GM23338 (cell line): Measurements from ENCODE around the gene SDC1. TPM values are rescaled to one million over a fixed set of nuclear protein-coding genes. Genes with fewer than 3 reads are reported as not detected.

Experiments
- ATAC-seq: fragments of 200-7000 bp; cut with Tn5 transposase; 3 replicates; pipeline ENCODE4 v1.9.1; 2020
- DNase-seq: peaks from one replicate; pipeline ENCODE4 v3.0.0-alpha.2; 2015; ENCODE audit warnings: low spot score
- H2AFZ ChIP-seq: fragments of 200-600 bp; sonication (generic); 2 replicates; pipeline ENCODE4 v1.8.0; 2016; ENCODE audit warnings: antibody characterized with exemption, mild to moderate bottlenecking, moderate library complexity
- H3F3A ChIP-seq: fragments of 200-600 bp; sonication (generic); replicated peaks from 2 replicates; pipeline ENCODE4 v1.8.0; 2017; ENCODE audit warnings: antibody characterized with exemption, mixed run types, low read depth
- H3K27ac ChIP-seq: fragments of 200-600 bp; sonication (generic); 2 replicates; pipeline ENCODE4 v1.6.1; 2016; ENCODE audit warnings: low read depth
- H3K27me3 ChIP-seq: fragments of 200-600 bp; sonication (generic); 2 replicates; pipeline ENCODE4 v1.8.0; 2016; ENCODE audit warnings: mild to moderate bottlenecking, mixed run types, moderate library complexity; ENCODE audit not compliant: insufficient read depth
- H3K36me3 ChIP-seq: fragments of 200-600 bp; sonication (generic); 2 replicates; pipeline ENCODE4 v1.8.0; 2016; ENCODE audit warnings: mild to moderate bottlenecking; ENCODE audit not compliant: insufficient read depth
- H3K4me1 ChIP-seq: fragments of 200-600 bp; sonication (generic); 2 replicates; pipeline ENCODE4 v1.8.0; 2016; ENCODE audit warnings: mild to moderate bottlenecking, moderate library complexity; ENCODE audit not compliant: insufficient read depth
- H3K4me2 ChIP-seq: fragments of 200-600 bp; sonication (generic); 2 replicates; pipeline ENCODE4 v1.7.1; 2017; ENCODE audit warnings: mixed run types
- H3K4me3 ChIP-seq: fragments of 200-600 bp; sonication (generic); 2 replicates; pipeline ENCODE4 v1.6.1; 2016; ENCODE audit warnings: mixed run types
- H3K79me2 ChIP-seq: fragments of 200-600 bp; sonication (generic); replicated peaks from 2 replicates; pipeline ENCODE4 v1.8.0; 2017; ENCODE audit warnings: mild to moderate bottlenecking; ENCODE audit not compliant: insufficient read depth
- H3K9me2 ChIP-seq: fragments of 200-600 bp; sonication (generic); 2 replicates; pipeline ENCODE4 v1.8.0; 2017; ENCODE audit not compliant: insufficient read depth
- H4K20me1 ChIP-seq: fragments of 200-600 bp; sonication (generic); replicated peaks from 2 replicates; pipeline ENCODE4 v1.8.0; 2017; ENCODE audit warnings: mild to moderate bottlenecking; ENCODE audit not compliant: insufficient read depth
- H3K27ac Mint-ChIP-seq: 2 replicates; pipeline ENCODE4 v1.8.0; 2020; ENCODE audit warnings: inconsistent platforms, mild to moderate bottlenecking, moderate library complexity, mixed read lengths
- H3K27me3 Mint-ChIP-seq: 3 replicates; pipeline ENCODE4 v1.8.0; 2022; ENCODE audit warnings: low read depth, mild to moderate bottlenecking, moderate library complexity, mixed read lengths, inconsistent platforms; ENCODE audit not compliant: insufficient read depth, poor library complexity
- H3K36me3 Mint-ChIP-seq: 3 replicates; pipeline ENCODE4 v1.8.0; 2021; ENCODE audit warnings: low read depth, mild to moderate bottlenecking, inconsistent platforms, moderate library complexity, mixed read lengths
- H3K4me1 Mint-ChIP-seq: 3 replicates; pipeline ENCODE4 v1.8.0; 2020; ENCODE audit warnings: mild to moderate bottlenecking, inconsistent platforms, mixed read lengths
- H3K4me3 Mint-ChIP-seq: 3 replicates; pipeline ENCODE4 v1.8.0; 2021; ENCODE audit warnings: moderate library complexity, mild to moderate bottlenecking, inconsistent platforms, mixed read lengths
- H3K9me3 Mint-ChIP-seq: 3 replicates; pipeline ENCODE4 v1.8.0; 2020; ENCODE audit warnings: moderate library complexity, mild to moderate bottlenecking, inconsistent platforms, mixed read lengths
- CREB1 ChIP-seq: fragments of 250-450 bp; sonication (Bioruptor Pico); IDR thresholded peaks from 2 replicates; pipeline ENCODE4 v1.5.0; 2020; ENCODE audit warnings: low read depth, mild to moderate bottlenecking, moderate library complexity
- EZH2 ChIP-seq: fragments of 200-600 bp; sonication (generic); IDR thresholded peaks from one replicate; pipeline ENCODE4 v1.8.0; 2017; ENCODE audit warnings: antibody characterized with exemption, mild to moderate bottlenecking, low read depth; ENCODE audit not compliant: unreplicated experiment
- EZH2phosphoT487 ChIP-seq: fragments of 200-600 bp; sonication (generic); IDR thresholded peaks from one replicate; pipeline ENCODE4 v1.8.1; 2018; ENCODE audit warnings: antibody characterized with exemption; ENCODE audit not compliant: unreplicated experiment
- JUNB ChIP-seq: IDR thresholded peaks from one replicate; pipeline ENCODE4 v1.6.1; 2016; ENCODE audit warnings: antibody characterized with exemption; ENCODE audit not compliant: unreplicated experiment
- NANOG ChIP-seq: IDR thresholded peaks from 2 replicates; pipeline ENCODE4 v1.6.1; 2016; ENCODE audit warnings: antibody characterized with exemption, borderline replicate concordance
- POLR2AphosphoS5 ChIP-seq: IDR thresholded peaks from 2 replicates; pipeline ENCODE4 v1.6.1; 2016; ENCODE audit warnings: antibody characterized with exemption, low read depth
- STAT1 ChIP-seq: IDR thresholded peaks from one replicate; pipeline ENCODE4 v1.6.1; 2016; ENCODE audit warnings: antibody characterized with exemption; ENCODE audit not compliant: unreplicated experiment
- ZNF114 ChIP-seq: fragments of 250-450 bp; sonication (Bioruptor Pico); IDR thresholded peaks from 2 replicates; pipeline ENCODE4 v1.5.0; 2020; ENCODE audit warnings: mild to moderate bottlenecking, moderate library complexity
- ZNF331 ChIP-seq: fragments of 250-450 bp; sonication (Bioruptor Pico); IDR thresholded peaks from 2 replicates; pipeline ENCODE4 v1.5.0; 2020; ENCODE audit warnings: low read depth, mild to moderate bottlenecking, moderate library complexity
- polyA plus RNA-seq: library from polyadenylated mRNA; unstranded; fragments of >200 nt; fragmentation: Nextera tagmentation; extraction: Ambion mirVana; gene quantifications from 2 replicates; pipeline ENCODE4 v1.2.1, GENCODE V29; 2016
- total RNA-seq: library from RNA; depleted of rRNA; stranded (reverse); fragments of >200 nt; shearing (Covaris generic); gene quantifications from 2 replicates; pipeline ENCODE4 v1.2.3, GENCODE V29; 2014
- TF ChIP-seq, protein P1 (sequence below): IDR thresholded peaks from one replicate; pipeline ENCODE4 v1.6.1; 2018; ENCODE audit warnings: antibody characterized with exemption; ENCODE audit not compliant: unreplicated experiment
- TF ChIP-seq, protein P2 (sequence below), 2 experiments: fragments of 200-600 bp in 1 of 2; sonication (generic) in 1 of 2; conservative IDR thresholded peaks; 2 replicates each; pipeline versions ENCODE4 v1.5.1 to v1.6.1; 2016 to 2017; ENCODE audit warnings: antibody characterized with exemption in 2 of 2, low read depth in 2 of 2, mild to moderate bottlenecking in 2 of 2, moderate library complexity in 1 of 2
- TF ChIP-seq, protein P3 (sequence below): fragments of 250-450 bp; sonication (Bioruptor Pico); IDR thresholded peaks from 2 replicates; pipeline ENCODE4 v1.5.0; 2020; ENCODE audit warnings: mild to moderate bottlenecking, moderate library complexity
- TF ChIP-seq, protein P4 (sequence below): IDR thresholded peaks from 2 replicates; pipeline ENCODE4 v1.6.1; 2016; ENCODE audit warnings: antibody characterized with exemption

The SDC1 gene
- total and polyA plus RNA-seq, 2 experiments from 2014 or later = 16.6 to 43.0 TPM

DNA sequence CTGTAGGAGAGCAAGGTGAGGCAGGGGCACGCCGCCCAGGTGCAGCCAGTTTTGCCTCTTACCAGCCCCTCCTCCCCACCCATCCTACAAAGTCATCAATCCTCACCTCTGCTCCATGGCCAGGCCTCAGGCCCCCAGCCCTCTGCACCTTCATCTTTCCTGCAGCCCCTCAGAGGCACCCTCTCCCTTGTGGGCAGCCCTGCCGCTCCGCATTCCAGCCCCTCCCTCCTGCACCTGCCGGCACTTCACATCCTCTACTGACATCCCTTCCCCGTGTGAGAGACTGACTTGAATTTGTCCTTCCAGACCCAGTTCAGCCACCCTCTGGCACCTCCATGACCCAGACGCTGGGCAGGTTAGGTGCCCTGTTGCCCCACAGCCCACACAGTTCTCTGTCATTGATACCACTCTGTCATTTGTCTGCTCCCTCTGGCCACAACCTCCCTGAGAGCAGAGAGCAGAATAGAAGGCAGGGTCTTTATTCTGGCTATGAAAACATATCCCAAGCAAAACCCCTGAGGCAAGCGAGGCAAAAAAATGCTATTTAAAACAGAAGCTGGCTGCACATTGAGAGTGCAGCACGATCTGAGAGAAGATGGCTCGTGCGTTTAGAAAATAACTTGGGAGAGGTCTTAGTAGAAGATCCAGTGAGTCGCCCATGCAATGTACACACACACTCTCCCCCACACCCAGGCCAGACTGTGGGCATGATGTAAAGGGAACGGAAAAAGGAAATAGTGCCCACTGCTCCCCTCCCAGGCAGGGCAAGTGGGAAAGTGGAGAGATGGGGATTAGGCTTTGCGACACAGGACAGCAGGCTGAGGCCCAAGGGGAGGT is 25.9 kb downstream of the SDC1 start:
- ATAC-seq = peak; percentile 68
- Histone ChIP-seq H3K79me2 (no peaks in the 10 kb centered on the region), H3K4me3 (no peak overlapping the region), H2AFZ (no peak overlapping the region), H3F3A (0 out of 2 replicates have a peak, but pooled peaks cover 3% of the 10 kb centered on the region), H3K27ac (no peak overlapping the region), H3K4me2 (no peak overlapping the region), H3K9me2 (no peaks in the 10 kb centered on the region), H3K4me1 (no peaks in the 10 kb centered on the region), H4K20me1 (peaks cover 2% of the 10 kb centered on the region; the same call in 1 of the 2 replicates), H3K36me3 (peaks cover 7% of the 10 kb centered on the region), H3K27me3 (no peaks in the 10 kb centered on the region)
- Mint-ChIP-seq H3K27ac (no peak overlapping the region), H3K4me1 (peaks cover 8% of the 10 kb centered on the region), H3K4me3 (no peak overlapping the region), H3K36me3 (peaks cover 35% of the 10 kb centered on the region), H3K9me3 (no peaks in the 10 kb centered on the region), H3K27me3 (peaks cover 7% of the 10 kb centered on the region)
- peak; percentile 50 for DNase-seq
- TF ChIP-seq ZNF331 (CRISPR knock-in tag) (no peak), CREB1 (CRISPR knock-in tag) (no peak), STAT1 (no peak), NANOG (no peak), EZH2 (no peak), ZNF114 (CRISPR knock-in tag) (no peak), POLR2AphosphoS5 (no peak), JUNB (no peak), EZH2phosphoT487 (no peak)
- TF ChIP-seq, protein P1, sequence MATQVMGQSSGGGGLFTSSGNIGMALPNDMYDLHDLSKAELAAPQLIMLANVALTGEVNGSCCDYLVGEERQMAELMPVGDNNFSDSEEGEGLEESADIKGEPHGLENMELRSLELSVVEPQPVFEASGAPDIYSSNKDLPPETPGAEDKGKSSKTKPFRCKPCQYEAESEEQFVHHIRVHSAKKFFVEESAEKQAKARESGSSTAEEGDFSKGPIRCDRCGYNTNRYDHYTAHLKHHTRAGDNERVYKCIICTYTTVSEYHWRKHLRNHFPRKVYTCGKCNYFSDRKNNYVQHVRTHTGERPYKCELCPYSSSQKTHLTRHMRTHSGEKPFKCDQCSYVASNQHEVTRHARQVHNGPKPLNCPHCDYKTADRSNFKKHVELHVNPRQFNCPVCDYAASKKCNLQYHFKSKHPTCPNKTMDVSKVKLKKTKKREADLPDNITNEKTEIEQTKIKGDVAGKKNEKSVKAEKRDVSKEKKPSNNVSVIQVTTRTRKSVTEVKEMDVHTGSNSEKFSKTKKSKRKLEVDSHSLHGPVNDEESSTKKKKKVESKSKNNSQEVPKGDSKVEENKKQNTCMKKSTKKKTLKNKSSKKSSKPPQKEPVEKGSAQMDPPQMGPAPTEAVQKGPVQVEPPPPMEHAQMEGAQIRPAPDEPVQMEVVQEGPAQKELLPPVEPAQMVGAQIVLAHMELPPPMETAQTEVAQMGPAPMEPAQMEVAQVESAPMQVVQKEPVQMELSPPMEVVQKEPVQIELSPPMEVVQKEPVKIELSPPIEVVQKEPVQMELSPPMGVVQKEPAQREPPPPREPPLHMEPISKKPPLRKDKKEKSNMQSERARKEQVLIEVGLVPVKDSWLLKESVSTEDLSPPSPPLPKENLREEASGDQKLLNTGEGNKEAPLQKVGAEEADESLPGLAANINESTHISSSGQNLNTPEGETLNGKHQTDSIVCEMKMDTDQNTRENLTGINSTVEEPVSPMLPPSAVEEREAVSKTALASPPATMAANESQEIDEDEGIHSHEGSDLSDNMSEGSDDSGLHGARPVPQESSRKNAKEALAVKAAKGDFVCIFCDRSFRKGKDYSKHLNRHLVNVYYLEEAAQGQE = no peak
- TF ChIP-seq, protein P2, sequence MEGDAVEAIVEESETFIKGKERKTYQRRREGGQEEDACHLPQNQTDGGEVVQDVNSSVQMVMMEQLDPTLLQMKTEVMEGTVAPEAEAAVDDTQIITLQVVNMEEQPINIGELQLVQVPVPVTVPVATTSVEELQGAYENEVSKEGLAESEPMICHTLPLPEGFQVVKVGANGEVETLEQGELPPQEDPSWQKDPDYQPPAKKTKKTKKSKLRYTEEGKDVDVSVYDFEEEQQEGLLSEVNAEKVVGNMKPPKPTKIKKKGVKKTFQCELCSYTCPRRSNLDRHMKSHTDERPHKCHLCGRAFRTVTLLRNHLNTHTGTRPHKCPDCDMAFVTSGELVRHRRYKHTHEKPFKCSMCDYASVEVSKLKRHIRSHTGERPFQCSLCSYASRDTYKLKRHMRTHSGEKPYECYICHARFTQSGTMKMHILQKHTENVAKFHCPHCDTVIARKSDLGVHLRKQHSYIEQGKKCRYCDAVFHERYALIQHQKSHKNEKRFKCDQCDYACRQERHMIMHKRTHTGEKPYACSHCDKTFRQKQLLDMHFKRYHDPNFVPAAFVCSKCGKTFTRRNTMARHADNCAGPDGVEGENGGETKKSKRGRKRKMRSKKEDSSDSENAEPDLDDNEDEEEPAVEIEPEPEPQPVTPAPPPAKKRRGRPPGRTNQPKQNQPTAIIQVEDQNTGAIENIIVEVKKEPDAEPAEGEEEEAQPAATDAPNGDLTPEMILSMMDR (conservative IDR thresholded peaks at IDR 0.05; ENCODE audit: low read depth in 2 of 2) = no peak
- TF ChIP-seq, protein P3, sequence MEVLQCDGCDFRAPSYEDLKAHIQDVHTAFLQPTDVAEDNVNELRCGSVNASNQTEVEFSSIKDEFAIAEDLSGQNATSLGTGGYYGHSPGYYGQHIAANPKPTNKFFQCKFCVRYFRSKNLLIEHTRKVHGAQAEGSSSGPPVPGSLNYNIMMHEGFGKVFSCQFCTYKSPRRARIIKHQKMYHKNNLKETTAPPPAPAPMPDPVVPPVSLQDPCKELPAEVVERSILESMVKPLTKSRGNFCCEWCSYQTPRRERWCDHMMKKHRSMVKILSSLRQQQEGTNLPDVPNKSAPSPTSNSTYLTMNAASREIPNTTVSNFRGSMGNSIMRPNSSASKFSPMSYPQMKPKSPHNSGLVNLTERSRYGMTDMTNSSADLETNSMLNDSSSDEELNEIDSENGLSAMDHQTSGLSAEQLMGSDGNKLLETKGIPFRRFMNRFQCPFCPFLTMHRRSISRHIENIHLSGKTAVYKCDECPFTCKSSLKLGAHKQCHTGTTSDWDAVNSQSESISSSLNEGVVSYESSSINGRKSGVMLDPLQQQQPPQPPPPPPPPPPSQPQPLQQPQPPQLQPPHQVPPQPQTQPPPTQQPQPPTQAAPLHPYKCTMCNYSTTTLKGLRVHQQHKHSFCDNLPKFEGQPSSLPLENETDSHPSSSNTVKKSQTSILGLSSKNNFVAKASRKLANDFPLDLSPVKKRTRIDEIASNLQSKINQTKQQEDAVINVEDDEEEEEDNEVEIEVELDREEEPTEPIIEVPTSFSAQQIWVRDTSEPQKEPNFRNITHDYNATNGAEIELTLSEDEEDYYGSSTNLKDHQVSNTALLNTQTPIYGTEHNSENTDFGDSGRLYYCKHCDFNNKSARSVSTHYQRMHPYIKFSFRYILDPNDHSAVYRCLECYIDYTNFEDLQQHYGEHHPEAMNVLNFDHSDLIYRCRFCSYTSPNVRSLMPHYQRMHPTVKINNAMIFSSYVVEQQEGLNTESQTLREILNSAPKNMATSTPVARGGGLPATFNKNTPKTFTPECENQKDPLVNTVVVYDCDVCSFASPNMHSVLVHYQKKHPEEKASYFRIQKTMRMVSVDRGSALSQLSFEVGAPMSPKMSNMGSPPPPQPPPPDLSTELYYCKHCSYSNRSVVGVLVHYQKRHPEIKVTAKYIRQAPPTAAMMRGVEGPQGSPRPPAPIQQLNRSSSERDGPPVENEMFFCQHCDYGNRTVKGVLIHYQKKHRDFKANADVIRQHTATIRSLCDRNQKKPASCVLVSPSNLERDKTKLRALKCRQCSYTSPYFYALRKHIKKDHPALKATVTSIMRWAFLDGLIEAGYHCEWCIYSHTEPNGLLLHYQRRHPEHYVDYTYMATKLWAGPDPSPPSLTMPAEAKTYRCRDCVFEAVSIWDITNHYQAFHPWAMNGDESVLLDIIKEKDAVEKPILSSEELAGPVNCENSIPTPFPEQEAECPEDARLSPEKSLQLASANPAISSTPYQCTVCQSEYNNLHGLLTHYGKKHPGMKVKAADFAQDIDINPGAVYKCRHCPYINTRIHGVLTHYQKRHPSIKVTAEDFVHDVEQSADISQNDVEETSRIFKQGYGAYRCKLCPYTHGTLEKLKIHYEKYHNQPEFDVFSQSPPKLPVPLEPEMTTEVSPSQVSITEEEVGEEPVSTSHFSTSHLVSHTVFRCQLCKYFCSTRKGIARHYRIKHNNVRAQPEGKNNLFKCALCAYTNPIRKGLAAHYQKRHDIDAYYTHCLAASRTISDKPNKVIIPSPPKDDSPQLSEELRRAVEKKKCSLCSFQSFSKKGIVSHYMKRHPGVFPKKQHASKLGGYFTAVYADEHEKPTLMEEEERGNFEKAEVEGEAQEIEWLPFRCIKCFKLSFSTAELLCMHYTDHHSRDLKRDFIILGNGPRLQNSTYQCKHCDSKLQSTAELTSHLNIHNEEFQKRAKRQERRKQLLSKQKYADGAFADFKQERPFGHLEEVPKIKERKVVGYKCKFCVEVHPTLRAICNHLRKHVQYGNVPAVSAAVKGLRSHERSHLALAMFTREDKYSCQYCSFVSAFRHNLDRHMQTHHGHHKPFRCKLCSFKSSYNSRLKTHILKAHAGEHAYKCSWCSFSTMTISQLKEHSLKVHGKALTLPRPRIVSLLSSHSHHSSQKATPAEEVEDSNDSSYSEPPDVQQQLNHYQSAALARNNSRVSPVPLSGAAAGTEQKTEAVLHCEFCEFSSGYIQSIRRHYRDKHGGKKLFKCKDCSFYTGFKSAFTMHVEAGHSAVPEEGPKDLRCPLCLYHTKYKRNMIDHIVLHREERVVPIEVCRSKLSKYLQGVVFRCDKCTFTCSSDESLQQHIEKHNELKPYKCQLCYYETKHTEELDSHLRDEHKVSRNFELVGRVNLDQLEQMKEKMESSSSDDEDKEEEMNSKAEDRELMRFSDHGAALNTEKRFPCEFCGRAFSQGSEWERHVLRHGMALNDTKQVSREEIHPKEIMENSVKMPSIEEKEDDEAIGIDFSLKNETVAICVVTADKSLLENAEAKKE (CRISPR knock-in tag) = no peak
- TF ChIP-seq, protein P4, sequence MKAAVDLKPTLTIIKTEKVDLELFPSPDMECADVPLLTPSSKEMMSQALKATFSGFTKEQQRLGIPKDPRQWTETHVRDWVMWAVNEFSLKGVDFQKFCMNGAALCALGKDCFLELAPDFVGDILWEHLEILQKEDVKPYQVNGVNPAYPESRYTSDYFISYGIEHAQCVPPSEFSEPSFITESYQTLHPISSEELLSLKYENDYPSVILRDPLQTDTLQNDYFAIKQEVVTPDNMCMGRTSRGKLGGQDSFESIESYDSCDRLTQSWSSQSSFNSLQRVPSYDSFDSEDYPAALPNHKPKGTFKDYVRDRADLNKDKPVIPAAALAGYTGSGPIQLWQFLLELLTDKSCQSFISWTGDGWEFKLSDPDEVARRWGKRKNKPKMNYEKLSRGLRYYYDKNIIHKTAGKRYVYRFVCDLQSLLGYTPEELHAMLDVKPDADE = no peak
